K562 treated with DMSO at 1 percent for 48 hours (cell line): ENCODE results near the gene TIMM50. TPM values are rescaled to one million over a fixed set of nuclear protein-coding genes. Genes with fewer than 3 reads are reported as not detected.

Source experiments
- total RNA-seq: library from RNA; unstranded; fragments of 300-600 nt; gene quantifications from 2 replicates; pipeline ENCODE4 v1.2.3, GENCODE V29; 2022; ENCODE audit warnings: low replicate concordance; ENCODE audit errors: extremely low read depth

TIMM50 gene
- 5,575 TPM in 1 of 2 replicates, not detected in the other for total RNA-seq

GRCh38 chr19:39480337-39481228 lies at the start of gene TIMM50:
Gene TIMM50, plus strand, starts transcription at chr19:39480838. Its CDS starts 16 bp downstream, at chr19:39480854.

GRCh38 chr19:39435499-39436349 lies 44.9 kb upstream of the TIMM50 start, which contains the start of gene RPS16:
Gene RPS16, minus strand, starts transcription at chr19:39435949. Its CDS starts 54 bp downstream, at chr19:39435895.

GRCh38 chr19:39445196-39446111 lies 35.2 kb upstream of the TIMM50 start, which contains the start of gene SUPT5H:
Gene SUPT5H, plus strand, starts transcription at chr19:39445582. Its CDS starts 309 bp downstream, at chr19:39445891.

GRCh38 chr19:39498798-39499642 lies 18.4 kb downstream of the TIMM50 start, which contains the start of gene DLL3:
Gene DLL3, plus strand, starts transcription at chr19:39498947. Its CDS starts 28 bp downstream, at chr19:39498975.

GRCh38 chr19:39514840-39515550 lies 34.4 kb downstream of the TIMM50 start, which contains the start of gene SELENOV:
Gene SELENOV, plus strand, starts transcription at chr19:39515139. Its CDS starts 74 bp downstream, at chr19:39515213.

GRCh38 chr19:39532233-39533002 lies 51.8 kb downstream of the TIMM50 start, which contains the start of gene EID2B:
Gene EID2B, minus strand, starts transcription at chr19:39532852. Its CDS starts 50 bp downstream, at chr19:39532802.

GRCh38 chr19:39539518-39540332 lies 59.1 kb downstream of the TIMM50 start, which contains the start of gene EID2:
Gene EID2, minus strand, starts transcription at chr19:39540161. Its CDS starts 82 bp downstream, at chr19:39540079.

Other genes starting within 250 kb of the TIMM50 start
- gene IFNL3, start 235.8 kb upstream of the TIMM50 start, total RNA-seq = not detected in 2 replicates
- not detected in 2 replicates for gene IFNL4, start 232.0 kb upstream of the TIMM50 start, total RNA-seq
- gene IFNL2, start 212.4 kb upstream of the TIMM50 start, total RNA-seq = not detected in 2 replicates
- gene IFNL1, start 184.4 kb upstream of the TIMM50 start, total RNA-seq = not detected in 2 replicates
- not detected in 2 replicates for gene LRFN1, start 160.0 kb upstream of the TIMM50 start, total RNA-seq
- gene GMFG, start 144.8 kb upstream of the TIMM50 start, total RNA-seq = not detected in 2 replicates
- not detected in 2 replicates for gene SAMD4B, start 138.4 kb upstream of the TIMM50 start, total RNA-seq
- gene PAF1, start 89.7 kb upstream of the TIMM50 start, total RNA-seq = not detected in 2 replicates
- gene MED29, start 89.5 kb upstream of the TIMM50 start, total RNA-seq = not detected in 2 replicates
- gene ZFP36, start 74.0 kb upstream of the TIMM50 start, total RNA-seq = not detected in 2 replicates
- not detected in 2 replicates for gene PLEKHG2, start 68.2 kb upstream of the TIMM50 start, total RNA-seq
- gene RPS16, start 44.9 kb upstream of the TIMM50 start, total RNA-seq = 3,626 and 6,643 TPM in 2 replicates
- gene SUPT5H, start 35.3 kb upstream of the TIMM50 start, total RNA-seq = 132 TPM in 1 of 2 replicates, not detected in the other
- gene DLL3, start 18.1 kb downstream of the TIMM50 start, total RNA-seq = not detected in 2 replicates
- not detected in 2 replicates for gene SELENOV, start 34.3 kb downstream of the TIMM50 start, total RNA-seq
- gene EID2B, start 52.0 kb downstream of the TIMM50 start, total RNA-seq = not detected in 2 replicates
- gene EID2, start 59.3 kb downstream of the TIMM50 start, total RNA-seq = not detected in 2 replicates
- not detected in 2 replicates for gene LGALS13, start 121.7 kb downstream of the TIMM50 start, total RNA-seq
- gene LGALS16, start 175.1 kb downstream of the TIMM50 start, total RNA-seq = not detected in 2 replicates
- gene LGALS14, start 223.6 kb downstream of the TIMM50 start, total RNA-seq = not detected in 2 replicates